Loucy (cell line): Measurements from ENCODE around the gene ZFAND3.

Experiments used
- H2AFZ ChIP-seq: fragments of 200-600 bp; sonication (generic); 2 replicates; pipeline ENCODE4 v1.6.0; 2016; ENCODE audit warnings: antibody characterized with exemption, mild to moderate bottlenecking, low read length, moderate library complexity
- H3F3A ChIP-seq: fragments of 200-600 bp; 2 replicates; pipeline ENCODE4 v1.6.0; 2016; ENCODE audit warnings: antibody characterized with exemption, low read depth, mild to moderate bottlenecking
- H3K27me3 ChIP-seq: fragments of 200-600 bp; sonication (generic); 2 replicates; pipeline ENCODE4 v1.6.1; 2014; ENCODE audit warnings: low read length, mild to moderate bottlenecking; ENCODE audit not compliant: insufficient read depth, poor library complexity, severe bottlenecking
- H3K36me3 ChIP-seq: fragments of 200-600 bp; sonication (generic); 2 replicates; pipeline ENCODE4 v1.6.1; 2016; ENCODE audit warnings: low read length; ENCODE audit not compliant: insufficient read depth
- H3K4me1 ChIP-seq: fragments of 200-600 bp; sonication (generic); 2 replicates; pipeline ENCODE4 v1.5.1; 2014; ENCODE audit warnings: low read length, mild to moderate bottlenecking; ENCODE audit not compliant: insufficient read depth, poor library complexity, severe bottlenecking
- H3K4me2 ChIP-seq: fragments of 200-600 bp; sonication (generic); 2 replicates; pipeline ENCODE4 v1.6.0; 2014; ENCODE audit warnings: antibody characterized with exemption, low read length, low read depth, mild to moderate bottlenecking; ENCODE audit not compliant: poor library complexity, severe bottlenecking
- H3K4me3 ChIP-seq: fragments of 200-600 bp; sonication (generic); 2 replicates; pipeline ENCODE4 v1.5.1; 2014; ENCODE audit warnings: low read length, mild to moderate bottlenecking, mixed read lengths; ENCODE audit not compliant: poor library complexity, severe bottlenecking
- H3K79me2 ChIP-seq: fragments of 200-600 bp; sonication (generic); 2 replicates; pipeline ENCODE4 v1.6.1; 2014; ENCODE audit warnings: low read length; ENCODE audit not compliant: insufficient read depth
- H3K9ac ChIP-seq: fragments of 200-600 bp; sonication (generic); 2 replicates; pipeline ENCODE4 v1.6.0; 2014; ENCODE audit warnings: mild to moderate bottlenecking, low read depth, low read length, moderate library complexity; ENCODE audit not compliant: poor library complexity, severe bottlenecking
- H3K9me2 ChIP-seq: fragments of 200-600 bp; sonication (generic); replicated peaks from 2 replicates; pipeline ENCODE4 v1.6.1; 2016; ENCODE audit warnings: low read depth, low read length, mixed read lengths
- H3K9me3 ChIP-seq: fragments of 200-600 bp; sonication (generic); 2 replicates; pipeline ENCODE4 v1.6.1; 2014; ENCODE audit warnings: mild to moderate bottlenecking, antibody characterized with exemption, low read length, low read depth; ENCODE audit not compliant: insufficient read depth
- H4K20me1 ChIP-seq: fragments of 200-600 bp; sonication (generic); 2 replicates; pipeline ENCODE4 v1.6.0; 2014; ENCODE audit warnings: antibody characterized with exemption, low read length, mild to moderate bottlenecking; ENCODE audit not compliant: insufficient read depth, poor library complexity, severe bottlenecking
- CTCF ChIP-seq: fragments of 200-600 bp; sonication (generic); conservative IDR thresholded peaks from 2 replicates; pipeline ENCODE4 v1.5.1; 2014; ENCODE audit warnings: mild to moderate bottlenecking, antibody characterized with exemption, low read length
- EZH2phosphoT487 ChIP-seq: fragments of 200-600 bp; IDR thresholded peaks from 2 replicates; pipeline ENCODE4 v1.6.1; 2018; ENCODE audit warnings: antibody characterized with exemption, mild to moderate bottlenecking, moderate library complexity, borderline replicate concordance

Gene ZFAND3

GRCh38 chr6:37871616-37872372 lies 52.3 kb downstream of the ZFAND3 start:
- H3K4me3 ChIP-seq, result no peak overlapping the region
- H3K79me2 ChIP-seq, result peaks cover 98% of the 10 kb centered on the region
- no peak overlapping the region for H2AFZ ChIP-seq
- TF ChIP-seq CTCF (no peak), EZH2phosphoT487 (no peak)
- peaks cover 5% of the 10 kb centered on the region for H3K9me3 ChIP-seq
- no peaks in the 10 kb centered on the region for H3K9me2 ChIP-seq
- no peak overlapping the region for H3K4me2 ChIP-seq
- H4K20me1 ChIP-seq, result peaks cover 59% of the 10 kb centered on the region
- no peaks in the 10 kb centered on the region for H3K36me3 ChIP-seq
- peaks cover 20% of the 10 kb centered on the region for H3K4me1 ChIP-seq
- H3K27me3 ChIP-seq, result no peaks in the 10 kb centered on the region
- no peak overlapping the region for H3K9ac ChIP-seq
- no peaks in the 10 kb centered on the region for H3F3A ChIP-seq

GRCh38 chr6:37872373-37872745 lies 52.8 kb downstream of the ZFAND3 start:
- H3K36me3 ChIP-seq, result no peaks in the 10 kb centered on the region
- no peak overlapping the region for H2AFZ ChIP-seq
- no peak for TF ChIP-seq CTCF
- TF ChIP-seq EZH2phosphoT487, result no peak
- H3K4me1 ChIP-seq, result peaks cover 14% of the 10 kb centered on the region
- no peak overlapping the region for H3K9ac ChIP-seq
- no peaks in the 10 kb centered on the region for H3K9me2 ChIP-seq
- no peaks in the 10 kb centered on the region for H3F3A ChIP-seq
- H3K4me2 ChIP-seq, result no peak overlapping the region
- H4K20me1 ChIP-seq, result peaks cover 53% of the 10 kb centered on the region
- no peaks in the 10 kb centered on the region for H3K27me3 ChIP-seq
- no peak overlapping the region for H3K4me3 ChIP-seq
- H3K79me2 ChIP-seq, result peaks cover 98% of the 10 kb centered on the region
- H3K9me3 ChIP-seq, result peaks cover 5% of the 10 kb centered on the region

- Histone ChIP-seq H3K4me3 (no peak overlapping the region), H3K27me3 (no peaks in the 10 kb centered on the region), H3K9ac (no peak overlapping the region), H4K20me1 (peaks cover 50% of the 10 kb centered on the region), H3K9me3 (peaks cover 5% of the 10 kb centered on the region), H3K4me2 (no peak overlapping the region), H3K4me1 (peaks cover 8% of the 10 kb centered on the region), H2AFZ (no peak overlapping the region), H3K9me2 (no peaks in the 10 kb centered on the region), H3K36me3 (no peaks in the 10 kb centered on the region), H3K79me2 (peaks cover 98% of the 10 kb centered on the region), H3F3A (no peaks in the 10 kb centered on the region)
- TF ChIP-seq CTCF (no peak), EZH2phosphoT487 (no peak)
Measured at GRCh38 chr6:37874726-37875125, 55.2 kb downstream of the ZFAND3 start.
